ENCODE measurements around the gene IFNL1. TPM values are rescaled to one million over a fixed set of nuclear protein-coding genes. Genes with fewer than 3 reads are reported as not detected.
"Not testable (repeated sequence)": the region's sequence is repeated elsewhere in the genome, so short reads cannot be mapped to it uniquely, and the experiment has no call there.

Gene IFNL1
- polyA plus RNA-seq, 1 donor: not detected

DNA sequence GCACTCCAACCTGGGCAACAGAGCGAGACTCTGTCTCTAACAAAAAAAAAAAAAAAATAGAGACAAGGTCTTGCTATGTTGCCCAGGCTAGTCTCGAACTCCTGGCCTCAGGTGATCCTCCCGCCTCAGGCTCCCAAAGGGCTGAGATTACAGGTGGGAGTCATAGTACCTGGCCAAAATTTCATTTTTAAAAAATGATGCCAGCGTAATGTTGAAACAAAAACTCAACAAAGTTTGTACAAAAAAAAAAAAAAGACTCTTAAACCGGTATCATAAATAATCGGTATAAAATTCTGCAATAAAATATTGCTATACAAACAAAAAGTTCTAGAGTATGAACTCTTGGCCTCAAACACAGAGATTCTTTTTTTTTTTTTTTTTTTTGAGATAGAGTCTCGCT is 36.1 kb downstream of the IFNL1 start:
- DNase-seq (ENCODE audit: low read depth): no peak

DNA sequence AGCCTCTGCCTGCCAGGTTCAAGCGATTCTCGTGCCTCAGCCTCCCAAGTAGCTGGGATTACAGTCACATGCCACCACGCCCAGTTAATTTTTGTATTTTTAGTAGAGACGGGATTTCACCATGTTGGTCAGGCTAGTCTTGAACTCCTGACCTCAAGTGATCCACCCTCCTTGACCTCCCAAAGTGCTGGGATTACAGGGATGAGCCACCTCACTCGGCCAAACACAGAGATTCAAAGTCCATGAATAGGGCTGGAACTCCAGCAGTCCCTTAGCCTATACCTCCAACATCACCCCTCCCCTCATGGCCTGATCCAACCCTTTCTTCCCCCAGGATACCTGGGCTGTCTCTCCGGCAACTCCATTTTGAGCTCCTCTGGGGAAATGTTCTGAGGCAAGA is 36.5 kb downstream of the IFNL1 start:
- not testable (repeated sequence) for DNase-seq (ENCODE audit: low read depth)

DNA sequence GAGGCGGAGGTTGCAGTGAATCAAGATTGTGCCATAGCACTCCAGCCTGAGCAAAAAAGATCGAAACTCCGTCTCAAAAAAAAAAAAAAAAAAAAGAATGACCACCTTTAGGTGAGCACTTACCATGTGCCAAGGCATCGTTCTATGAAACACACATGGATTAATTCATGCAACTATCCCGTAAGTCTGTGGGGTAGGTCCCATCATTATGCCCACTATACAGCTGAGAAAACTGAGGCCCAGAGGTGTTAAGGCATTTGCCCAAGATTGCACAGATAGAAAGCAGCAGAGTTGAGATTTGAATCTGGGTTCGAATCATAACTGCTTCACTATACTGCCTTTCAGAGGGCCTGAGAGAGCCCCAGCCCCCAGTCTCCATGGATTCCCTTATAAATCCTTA is 37.3 kb downstream of the IFNL1 start:
- no peak for DNase-seq (ENCODE audit: low read depth)

DNA sequence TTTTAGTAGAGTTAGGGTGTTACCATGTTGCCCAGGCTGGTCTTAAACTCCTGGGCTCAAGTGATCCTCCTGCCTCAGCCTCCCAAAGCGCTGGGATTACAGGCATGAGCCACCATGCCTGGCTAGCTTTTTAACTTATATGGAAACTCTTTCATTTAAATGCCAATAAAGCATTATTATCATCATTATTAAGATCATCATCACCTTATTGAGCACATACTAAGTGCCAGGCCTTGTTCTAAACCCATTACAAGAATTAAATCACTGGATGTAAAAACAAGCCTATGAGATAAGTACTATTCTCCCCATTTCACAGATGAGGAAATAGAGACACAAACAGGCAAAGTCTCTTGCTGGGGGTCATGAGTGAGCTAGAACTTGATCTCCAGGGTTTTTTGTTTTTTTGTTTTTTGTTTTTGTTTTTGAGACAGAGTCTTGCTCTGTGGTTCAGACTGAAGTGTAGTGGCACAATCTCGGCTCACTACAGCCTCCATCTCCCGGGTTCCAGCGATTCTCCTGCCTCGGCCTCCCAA is 38.3 kb downstream of the IFNL1 start:
- no peak for DNase-seq (ENCODE audit: low read depth)

DNA sequence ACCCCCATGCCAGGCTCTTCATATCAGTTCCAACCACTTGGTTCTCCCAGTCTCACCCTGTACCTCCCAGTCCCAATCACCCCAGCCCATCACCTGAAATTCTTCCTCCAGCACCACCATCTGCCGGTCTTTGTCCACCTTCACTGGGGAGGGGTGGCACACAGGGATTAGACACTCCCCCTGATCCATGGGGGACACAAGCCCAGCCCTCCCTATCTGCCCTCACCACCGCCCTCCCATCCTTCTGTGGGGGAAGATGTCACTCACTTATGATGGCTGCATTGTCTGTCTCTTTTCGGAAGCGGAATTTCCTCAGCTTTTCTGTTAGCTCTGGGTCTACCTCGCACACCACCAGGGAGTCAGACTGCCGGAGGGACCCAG is 39.0 kb downstream of the IFNL1 start:
- no peak for DNase-seq (ENCODE audit: low read depth)

DNA sequence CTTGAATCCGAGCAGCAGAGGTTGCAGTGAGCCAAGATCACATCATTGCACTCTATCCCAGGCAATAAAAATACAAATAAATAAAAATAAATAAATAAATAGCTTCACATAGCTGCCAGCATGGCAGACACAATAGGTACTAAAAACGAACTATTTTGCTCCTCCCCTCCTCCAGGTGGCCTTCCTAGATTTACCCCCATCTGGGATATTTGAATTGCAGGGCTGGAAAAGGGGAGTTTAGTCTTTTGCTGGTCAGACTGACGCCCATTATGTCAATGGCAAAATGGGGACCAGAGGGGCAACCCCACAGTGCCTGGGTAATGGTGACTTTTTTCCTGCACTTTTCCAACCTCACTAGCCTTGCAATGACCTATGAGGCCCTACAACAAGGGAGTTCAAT is 40.3 kb downstream of the IFNL1 start:
- DNase-seq (ENCODE audit: low read depth): no peak

DNA sequence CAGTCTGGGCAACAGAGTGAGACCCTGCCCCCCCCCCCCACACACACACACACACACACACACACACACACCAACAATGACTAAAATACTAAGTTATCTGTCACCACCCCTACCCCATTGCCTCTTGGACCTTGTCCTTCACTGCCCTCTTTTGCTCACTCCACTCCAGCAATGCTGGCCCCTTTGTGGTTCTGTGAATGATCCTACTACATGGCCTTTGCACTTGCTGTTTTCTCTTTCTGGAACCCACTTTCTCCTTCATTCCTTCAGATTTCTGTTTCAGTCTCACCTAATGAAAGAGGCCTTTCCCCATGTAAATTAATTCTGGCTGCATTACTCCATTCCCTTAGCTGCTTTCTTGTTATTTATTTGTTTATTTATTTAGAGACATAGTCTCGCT is 43.5 kb downstream of the IFNL1 start:
- no peak for DNase-seq (ENCODE audit: low read depth)

DNA sequence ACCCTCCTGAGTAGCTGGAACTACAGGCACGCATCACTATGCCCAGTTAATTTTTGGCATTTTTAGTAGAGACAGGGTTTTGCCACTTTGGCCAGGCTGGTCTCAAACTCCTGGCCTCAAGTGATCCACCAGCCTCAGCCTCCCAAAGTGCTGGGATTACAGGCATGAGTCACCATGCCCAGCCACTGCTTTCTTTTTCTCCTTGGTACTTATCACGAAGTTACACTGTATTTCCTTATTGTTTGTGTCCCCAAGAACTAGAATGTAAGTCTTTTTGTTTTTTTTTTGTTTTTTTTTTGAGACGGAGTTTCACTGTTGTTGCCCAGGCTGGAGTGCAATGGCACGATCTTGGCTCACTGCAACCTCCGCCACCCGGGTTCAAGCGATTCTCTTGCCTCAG is 43.9 kb downstream of the IFNL1 start:
- not testable (repeated sequence) for DNase-seq (ENCODE audit: low read depth)

DNA sequence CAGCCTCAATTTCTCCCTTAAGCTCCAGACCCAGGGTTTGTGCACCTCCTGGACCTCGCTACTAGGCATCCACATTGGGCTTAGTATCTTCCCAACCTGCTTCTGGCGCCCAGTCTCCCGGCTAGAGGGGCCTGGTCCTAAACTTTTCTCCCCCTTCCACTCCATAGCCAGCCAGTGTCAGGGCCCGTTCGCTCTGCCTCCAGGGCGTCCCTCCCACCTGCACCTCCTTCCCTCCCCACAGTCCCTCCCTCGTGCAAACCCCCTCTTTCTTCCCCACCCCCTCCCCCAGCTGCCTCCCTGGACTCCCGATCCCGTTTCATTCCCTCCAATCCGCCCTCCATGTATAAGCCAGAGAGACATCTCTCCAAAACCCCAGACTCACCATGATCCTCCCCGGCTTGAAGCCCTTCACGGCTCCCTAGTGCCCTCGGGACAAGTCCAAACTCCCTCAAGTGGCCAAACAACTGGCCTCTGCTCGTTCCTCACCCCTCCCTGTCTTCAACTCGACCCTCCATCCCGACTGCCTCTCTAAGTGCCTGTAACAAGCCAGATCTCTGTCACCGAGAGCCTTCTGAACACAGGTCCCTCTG is 45.0 kb downstream of the IFNL1 start:
- no peak for DNase-seq (ENCODE audit: low read depth)

DNA sequence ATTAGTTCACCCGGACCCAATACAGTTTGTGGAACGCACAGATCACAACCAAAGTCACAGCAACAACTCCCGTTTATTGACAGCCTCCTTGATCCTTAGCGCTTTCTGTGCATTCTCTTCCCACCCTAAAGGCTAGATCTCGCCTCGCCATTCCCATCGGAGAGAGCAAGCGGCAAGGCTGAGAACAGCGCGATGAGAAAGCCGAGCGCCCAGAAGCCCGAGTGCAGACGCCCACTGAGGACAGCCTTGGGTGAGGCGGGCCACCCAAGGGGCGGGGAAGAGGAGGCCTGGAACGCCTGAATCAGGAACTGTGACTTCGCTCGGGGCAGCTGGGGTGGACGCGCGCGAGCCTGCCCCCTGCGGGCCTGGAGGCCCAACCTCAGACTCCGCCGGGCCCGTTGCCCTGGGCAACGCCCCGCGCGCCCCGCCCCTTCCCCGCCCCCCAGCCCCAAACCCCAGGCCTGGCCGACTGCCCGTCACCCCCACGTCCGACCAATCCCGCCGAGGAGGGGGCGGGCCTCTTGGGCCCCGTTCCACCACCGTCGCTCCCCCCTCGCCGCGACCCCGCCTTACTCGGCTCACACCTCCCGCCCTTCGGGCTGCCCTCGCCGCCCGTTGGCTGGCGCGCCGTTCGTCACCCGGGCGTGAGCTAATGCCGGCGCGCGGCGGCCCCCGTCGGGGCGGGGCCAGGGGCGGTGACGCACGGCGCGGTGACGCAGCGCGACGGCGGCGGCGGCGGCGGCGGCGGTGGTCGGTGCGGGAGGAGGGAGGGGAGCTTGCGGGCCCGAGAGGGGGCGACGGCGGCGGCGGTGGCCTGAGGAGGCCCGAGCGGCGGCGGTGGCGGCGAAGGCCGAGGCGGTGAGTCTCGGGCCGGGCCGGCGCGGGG is 45.8 kb downstream of the IFNL1 start, which contains the start of gene SAMD4B:
Gene SAMD4B, plus strand, starts transcription at position 703 of the 886 bp plus-strand sequence. CDS start 14,473 bp downstream, outside the sequence.
- peak; percentile 89 for DNase-seq (ENCODE audit: low read depth)

DNA sequence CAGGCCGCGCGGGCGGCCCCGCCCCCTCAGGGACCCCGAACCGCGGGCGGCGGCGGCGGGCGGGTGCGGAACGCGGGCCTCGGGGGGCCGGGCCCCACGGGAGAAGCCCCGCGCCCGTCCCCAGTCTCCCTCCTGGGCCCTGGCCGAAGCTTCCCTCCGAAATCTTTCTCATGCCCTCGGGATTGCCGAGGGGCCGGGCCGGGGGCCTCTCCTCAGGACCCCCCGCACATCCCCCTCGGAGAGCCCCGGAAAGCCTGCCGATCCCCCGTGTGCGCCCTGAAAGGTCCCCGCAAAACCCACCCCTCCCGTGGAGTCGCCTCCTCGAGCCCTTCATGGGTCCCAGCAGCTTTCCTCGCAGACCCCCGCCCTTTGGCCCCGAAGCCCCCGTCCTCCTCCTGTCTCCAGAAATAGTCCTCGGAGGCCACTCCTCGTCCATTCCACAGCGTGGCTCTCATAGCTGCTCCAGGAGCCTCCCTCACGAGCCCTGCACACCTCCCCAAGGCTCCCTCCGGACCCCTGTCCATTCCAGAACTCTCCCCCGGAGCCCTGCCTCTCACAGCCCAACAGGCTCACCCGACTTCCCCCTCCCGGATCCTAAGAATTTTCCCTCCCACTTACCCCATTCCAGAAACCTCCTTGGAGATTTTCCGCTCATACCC is 46.6 kb downstream of the IFNL1 start:
- DNase-seq (ENCODE audit: low read depth): no peak

DNA sequence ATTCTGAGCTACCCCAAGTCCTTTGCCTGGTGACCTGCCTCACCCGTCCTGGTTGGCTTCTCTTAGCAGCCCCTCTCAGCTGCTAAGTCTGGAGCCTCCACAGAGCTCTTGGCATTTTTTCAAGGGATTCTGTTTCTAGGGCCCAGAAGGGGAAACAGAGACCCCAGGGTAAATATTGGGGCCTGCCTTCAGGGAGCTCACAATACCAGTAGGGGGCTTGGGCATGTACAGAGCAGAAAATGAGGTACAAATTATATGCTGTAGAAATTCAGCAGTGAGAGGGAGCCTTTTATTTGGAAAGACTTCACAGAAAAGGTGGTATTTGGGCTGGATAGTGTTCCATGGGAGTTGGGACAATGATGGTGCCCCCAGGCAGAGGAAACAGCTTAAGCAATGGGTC is 49.7 kb downstream of the IFNL1 start:
- DNase-seq (ENCODE audit: low read depth): no peak

DNA sequence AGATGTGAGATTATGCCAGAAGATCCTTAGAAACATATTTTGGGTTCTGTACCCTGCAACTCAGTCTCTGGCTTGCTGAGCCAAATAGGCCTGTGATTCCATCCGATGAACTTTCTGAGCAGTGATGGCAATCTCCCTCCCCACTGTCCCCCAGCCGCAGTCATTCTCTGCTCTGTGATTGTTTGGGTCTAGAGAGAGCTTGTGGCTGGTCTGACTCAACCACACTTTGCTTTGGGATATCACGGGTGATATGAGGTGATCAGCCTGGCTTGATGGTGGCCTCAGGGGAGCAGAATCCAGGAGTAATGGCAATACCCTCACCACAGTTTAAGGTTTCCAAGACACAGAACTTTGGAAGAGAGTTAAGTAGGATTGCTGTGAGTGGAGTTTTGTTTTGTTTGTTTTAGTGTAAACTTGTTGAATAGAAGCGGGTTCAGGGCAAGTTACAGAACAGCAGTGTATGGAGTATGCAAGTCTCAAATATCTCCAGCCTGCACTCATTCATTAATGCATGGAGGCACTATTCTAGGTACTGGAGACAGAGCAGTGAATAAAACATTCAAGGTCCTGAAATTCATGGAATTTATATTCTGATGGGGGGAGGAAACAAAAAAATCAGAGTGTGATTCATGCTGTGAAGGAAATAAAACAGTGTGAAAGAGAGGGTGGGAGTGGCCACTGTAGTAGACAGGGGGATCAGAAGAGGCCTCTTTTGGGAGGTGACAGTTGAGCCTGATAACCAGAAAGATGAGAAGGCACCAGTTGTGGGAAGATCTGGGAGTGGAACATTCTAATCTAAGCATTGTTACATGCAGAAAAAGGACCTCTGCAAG is 51.3 kb downstream of the IFNL1 start:
- DNase-seq (ENCODE audit: low read depth): no peak

Other genes starting within 250 kb of the IFNL1 start
- gene ACP7, start 212.0 kb upstream of the IFNL1 start, polyA plus RNA-seq (ENCODE audit: insufficient read length): 0.15 TPM
- 17.5 TPM for gene PAK4, start 170.6 kb upstream of the IFNL1 start, polyA plus RNA-seq (ENCODE audit: insufficient read length)
- gene NCCRP1, start 99.4 kb upstream of the IFNL1 start, polyA plus RNA-seq (ENCODE audit: insufficient read length): 0.06 TPM
- gene SYCN, start 92.1 kb upstream of the IFNL1 start, polyA plus RNA-seq (ENCODE audit: insufficient read length): not detected
- gene IFNL3, start 51.4 kb upstream of the IFNL1 start, polyA plus RNA-seq (ENCODE audit: insufficient read length): not detected
- gene IFNL4, start 47.6 kb upstream of the IFNL1 start, polyA plus RNA-seq (ENCODE audit: insufficient read length): 0.10 TPM
- gene IFNL2, start 28.0 kb upstream of the IFNL1 start, polyA plus RNA-seq (ENCODE audit: insufficient read length): not detected
- gene LRFN1, start 24.5 kb downstream of the IFNL1 start, polyA plus RNA-seq (ENCODE audit: insufficient read length): 0.77 TPM
- 14.5 TPM for gene GMFG, start 39.6 kb downstream of the IFNL1 start, polyA plus RNA-seq (ENCODE audit: insufficient read length)
- 79.3 TPM for gene SAMD4B, start 46.0 kb downstream of the IFNL1 start, polyA plus RNA-seq (ENCODE audit: insufficient read length)
- gene PAF1, start 94.7 kb downstream of the IFNL1 start, polyA plus RNA-seq (ENCODE audit: insufficient read length): 35.7 TPM
- 23.9 TPM for gene MED29, start 95.0 kb downstream of the IFNL1 start, polyA plus RNA-seq (ENCODE audit: insufficient read length)
- 36.5 TPM for gene ZFP36, start 110.4 kb downstream of the IFNL1 start, polyA plus RNA-seq (ENCODE audit: insufficient read length)
- gene PLEKHG2, start 116.3 kb downstream of the IFNL1 start, polyA plus RNA-seq (ENCODE audit: insufficient read length): 43.0 TPM
- 2,074 TPM for gene RPS16, start 139.5 kb downstream of the IFNL1 start, polyA plus RNA-seq (ENCODE audit: insufficient read length)
- 81.6 TPM for gene SUPT5H, start 149.2 kb downstream of the IFNL1 start, polyA plus RNA-seq (ENCODE audit: insufficient read length)
- 49.2 TPM for gene TIMM50, start 184.4 kb downstream of the IFNL1 start, polyA plus RNA-seq (ENCODE audit: insufficient read length)
- 0.10 TPM for gene DLL3, start 202.5 kb downstream of the IFNL1 start, polyA plus RNA-seq (ENCODE audit: insufficient read length)
- gene SELENOV, start 218.7 kb downstream of the IFNL1 start, polyA plus RNA-seq (ENCODE audit: insufficient read length): not detected
- 2.0 TPM for gene EID2B, start 236.4 kb downstream of the IFNL1 start, polyA plus RNA-seq (ENCODE audit: insufficient read length)
- gene EID2, start 243.8 kb downstream of the IFNL1 start, polyA plus RNA-seq (ENCODE audit: insufficient read length): 8.8 TPM

Measured in forelimb muscle (tissue), 1 donor.